Activated T-cell treated with anti-CD3 and anti-CD28 coated beads, Interleukin-2, amount 50 U/mL, for 4 hours (primary cell): ENCODE results near the gene ZFP42. TPM values are rescaled to one million over a fixed set of nuclear protein-coding genes. Genes with fewer than 3 reads are reported as not detected.

Source experiments
- ATAC-seq, 2 donors: fragments of 200-7000 bp; cut with Tn5 transposase; one replicate each; pipeline ENCODE4 v1.10.0; 2021
- DNase-seq: peaks from one replicate; pipeline ENCODE4 v3.0.0-alpha.2; 2020
- H3K27me3 Mint-ChIP-seq: one replicate; pipeline ENCODE4 v1.8.0; 2021; ENCODE audit warnings: low read depth, mixed read lengths
- H3K36me3 Mint-ChIP-seq: one replicate; pipeline ENCODE4 v1.8.0; 2022; ENCODE audit warnings: mixed read lengths; ENCODE audit not compliant: insufficient read depth
- H3K4me1 Mint-ChIP-seq: one replicate; pipeline ENCODE4 v1.8.0; 2021; ENCODE audit warnings: low read depth, mixed read lengths
- H3K4me3 Mint-ChIP-seq: one replicate; pipeline ENCODE4 v1.8.0; 2021; ENCODE audit warnings: mild to moderate bottlenecking, moderate library complexity, mixed read lengths
- H3K9me3 Mint-ChIP-seq: one replicate; pipeline ENCODE4 v1.8.0; 2021; ENCODE audit warnings: mixed read lengths
- total RNA-seq, 3 donors: library from RNA; stranded (reverse); gene quantifications; one replicate each; pipeline ENCODE4 v1.2.1, GENCODE V29; 2021

Gene ZFP42
- total RNA-seq, 3 donors from 2014 or later = not detected

DNA sequence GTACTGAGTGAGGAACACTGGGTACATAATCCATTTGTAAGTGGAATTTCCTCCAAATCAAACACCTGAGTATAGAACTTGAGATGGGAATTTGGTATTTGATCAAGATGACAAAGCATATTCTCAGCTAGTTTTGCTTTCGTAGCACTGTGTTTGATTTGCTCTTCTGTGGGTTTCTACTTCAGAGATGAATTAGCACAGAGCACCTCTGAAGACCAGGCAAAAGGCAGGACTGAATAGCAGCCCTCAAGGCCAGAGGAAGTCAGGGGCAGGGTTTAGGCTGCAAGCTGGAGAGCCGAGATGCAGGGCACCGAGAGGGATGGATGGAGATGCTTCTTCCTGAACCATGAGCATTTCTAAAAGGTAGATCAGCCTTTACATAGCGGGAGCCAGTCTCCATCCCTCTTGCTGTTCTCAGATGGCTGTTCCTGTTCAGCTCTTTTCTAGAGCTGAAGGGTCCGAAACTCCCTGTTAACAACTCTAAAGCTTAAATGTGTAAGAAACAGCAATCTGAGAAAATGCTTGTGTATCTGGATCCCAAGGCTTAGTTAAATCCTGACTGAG, 10.8 kb downstream of the ZFP42 start:
- DNase-seq = no peak
- ATAC-seq = no peak
- Mint-ChIP-seq H3K27me3 (no peaks in the 10 kb centered on the region), H3K4me1 (no peaks in the 10 kb centered on the region), H3K36me3 (no peaks in the 10 kb centered on the region), H3K4me3 (no peak overlapping the region), H3K9me3 (peaks cover 11% of the 10 kb centered on the region)

DNA sequence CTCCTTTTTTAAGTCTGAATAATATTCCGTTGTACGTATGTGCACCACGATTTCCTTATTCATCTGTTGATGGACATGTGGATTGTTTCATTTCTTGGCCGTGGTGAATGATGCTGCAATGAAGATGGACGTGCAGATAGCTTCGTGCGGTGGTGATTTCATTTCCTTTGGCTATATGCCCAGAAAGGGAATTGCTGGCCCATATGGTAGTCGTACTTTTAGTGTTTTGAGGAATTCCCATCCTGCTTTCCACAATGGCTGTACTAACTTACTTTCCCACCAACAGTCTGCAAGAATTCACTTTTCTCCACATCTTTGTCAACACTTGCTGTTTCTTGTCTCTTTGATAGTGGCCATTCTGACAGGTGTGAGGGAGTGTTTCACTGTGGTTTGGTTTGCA, 12.8 kb downstream of the ZFP42 start:
- Mint-ChIP-seq H3K36me3 (no peaks in the 10 kb centered on the region), H3K4me1 (no peaks in the 10 kb centered on the region), H3K9me3 (peaks cover 9% of the 10 kb centered on the region), H3K27me3 (no peaks in the 10 kb centered on the region), H3K4me3 (no peak overlapping the region)
- ATAC-seq = no peak
- DNase-seq = no peak

DNA sequence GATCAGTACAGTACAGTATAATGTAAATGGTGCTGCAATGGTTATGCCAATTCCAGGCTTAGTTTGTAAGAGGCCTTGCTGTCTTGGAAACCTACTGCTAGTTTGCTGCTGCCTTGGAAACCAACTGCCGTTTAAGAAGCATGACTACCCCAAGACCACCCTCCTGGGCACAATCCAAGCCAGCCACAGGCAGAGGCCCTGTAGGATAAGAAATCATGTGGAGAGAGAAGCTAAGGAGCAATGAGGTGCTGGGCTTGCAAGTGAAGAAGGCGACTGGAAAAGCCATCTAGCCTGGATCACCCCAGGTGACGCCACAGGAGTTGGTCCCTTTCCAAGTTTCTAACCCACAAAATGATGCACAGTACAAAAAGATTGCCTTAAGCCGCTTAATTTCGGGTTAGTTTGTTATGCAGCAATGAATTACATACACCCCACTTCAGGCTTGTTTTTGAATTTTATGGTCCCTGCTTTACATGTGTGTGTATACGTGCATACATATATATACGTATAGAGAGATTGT, 16.9 kb downstream of the ZFP42 start:
- no peak overlapping the region for H3K4me3 Mint-ChIP-seq
- H3K27me3 Mint-ChIP-seq = no peaks in the 10 kb centered on the region
- H3K9me3 Mint-ChIP-seq = peaks cover 14% of the 10 kb centered on the region
- H3K36me3 Mint-ChIP-seq = no peaks in the 10 kb centered on the region
- H3K4me1 Mint-ChIP-seq = no peaks in the 10 kb centered on the region
- ATAC-seq (no peak), DNase-seq (no peak)

DNA sequence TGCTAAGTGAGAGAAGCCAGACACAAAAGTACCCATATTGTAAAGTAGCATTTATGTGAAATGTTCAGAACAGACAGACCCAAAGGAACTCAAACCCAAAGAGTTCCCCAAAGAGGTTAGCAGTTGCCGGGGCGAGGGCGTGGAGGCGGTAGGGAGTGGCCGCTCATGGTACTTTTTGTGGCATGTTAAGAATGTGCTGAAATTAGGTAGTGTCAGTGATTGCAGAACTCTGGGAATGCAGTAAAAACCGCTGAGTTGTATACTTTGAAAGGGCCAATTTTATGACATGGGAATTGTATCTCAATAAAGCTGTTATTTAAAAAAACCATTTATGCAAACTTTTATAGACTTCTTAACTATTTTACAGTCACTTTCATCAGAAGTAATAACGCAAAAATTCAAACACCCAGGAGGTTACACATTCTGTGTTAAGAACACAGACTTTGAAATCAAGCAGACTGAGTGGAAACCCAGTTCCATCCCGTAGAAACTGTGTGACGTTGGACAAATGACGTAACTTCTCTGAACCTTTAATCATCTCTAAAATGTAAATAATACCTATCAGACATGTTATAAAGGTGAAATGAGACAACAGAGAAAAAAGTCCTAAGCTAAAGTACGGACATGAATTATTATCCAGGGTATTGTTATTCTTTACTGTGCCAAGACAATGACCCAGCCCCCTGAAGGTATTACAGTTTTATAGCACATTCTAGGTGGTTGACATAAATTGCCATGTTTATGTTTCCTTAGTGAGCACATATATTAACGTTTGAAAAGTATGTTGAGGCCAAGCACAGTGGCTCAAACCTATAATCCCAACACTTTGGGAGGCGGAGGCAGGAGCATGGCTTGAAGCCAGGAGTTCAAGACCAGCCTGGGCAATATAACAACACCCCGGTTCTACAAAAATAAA, 19.7 kb downstream of the ZFP42 start:
- peaks cover 10% of the 10 kb centered on the region for H3K9me3 Mint-ChIP-seq
- H3K36me3 Mint-ChIP-seq = no peaks in the 10 kb centered on the region
- no peak for ATAC-seq
- H3K27me3 Mint-ChIP-seq = no peaks in the 10 kb centered on the region
- H3K4me3 Mint-ChIP-seq = no peak overlapping the region
- no peaks in the 10 kb centered on the region for H3K4me1 Mint-ChIP-seq
- no peak for DNase-seq

DNA sequence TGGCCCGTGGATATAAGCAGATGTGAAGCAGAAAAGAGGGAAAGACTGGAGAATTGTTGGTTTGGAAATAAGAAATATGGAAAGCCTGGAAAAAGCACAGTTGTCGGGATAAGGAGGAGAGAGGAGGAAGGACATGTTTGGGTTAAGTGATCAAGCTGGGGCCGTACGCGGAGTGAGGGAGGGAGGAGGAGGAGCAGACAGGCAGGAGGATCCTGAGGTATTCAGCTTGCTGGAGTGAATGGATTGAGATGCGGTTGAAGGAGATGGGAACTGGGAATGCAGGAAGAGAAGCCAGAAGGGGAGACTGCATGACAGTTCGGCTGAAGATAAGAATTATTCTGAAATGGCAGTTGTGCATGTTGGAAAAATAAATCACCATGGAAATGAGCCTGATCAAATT, 21.2 kb downstream of the ZFP42 start:
- ATAC-seq (no peak), DNase-seq (no peak)
- peaks cover 10% of the 10 kb centered on the region for H3K9me3 Mint-ChIP-seq
- no peaks in the 10 kb centered on the region for H3K36me3 Mint-ChIP-seq
- no peaks in the 10 kb centered on the region for H3K27me3 Mint-ChIP-seq
- H3K4me1 Mint-ChIP-seq = no peaks in the 10 kb centered on the region
- no peak overlapping the region for H3K4me3 Mint-ChIP-seq

DNA sequence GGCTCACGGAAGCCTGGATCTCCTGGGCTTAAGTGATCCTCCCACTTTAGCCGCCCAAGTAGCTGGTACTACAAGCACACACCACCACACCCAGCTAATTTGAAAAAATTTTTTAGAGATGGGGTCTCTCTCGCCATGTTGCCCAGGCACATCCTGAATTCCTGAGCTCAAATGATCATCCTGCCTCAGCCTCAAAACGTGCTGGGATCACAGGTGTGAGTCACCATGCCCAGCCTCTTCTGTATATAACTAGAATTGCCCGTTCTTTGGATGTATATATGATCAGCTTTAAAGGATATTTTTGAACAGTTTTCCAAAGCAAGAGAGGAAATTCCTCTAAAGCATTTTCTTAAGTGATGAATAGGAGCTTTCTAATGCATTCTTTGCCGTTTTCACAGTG, 22.7 kb downstream of the ZFP42 start:
- Mint-ChIP-seq H3K9me3 (peaks cover 10% of the 10 kb centered on the region), H3K4me3 (no peak overlapping the region), H3K4me1 (no peaks in the 10 kb centered on the region), H3K27me3 (no peaks in the 10 kb centered on the region), H3K36me3 (no peaks in the 10 kb centered on the region)
- DNase-seq (no peak), ATAC-seq (no peak)

DNA sequence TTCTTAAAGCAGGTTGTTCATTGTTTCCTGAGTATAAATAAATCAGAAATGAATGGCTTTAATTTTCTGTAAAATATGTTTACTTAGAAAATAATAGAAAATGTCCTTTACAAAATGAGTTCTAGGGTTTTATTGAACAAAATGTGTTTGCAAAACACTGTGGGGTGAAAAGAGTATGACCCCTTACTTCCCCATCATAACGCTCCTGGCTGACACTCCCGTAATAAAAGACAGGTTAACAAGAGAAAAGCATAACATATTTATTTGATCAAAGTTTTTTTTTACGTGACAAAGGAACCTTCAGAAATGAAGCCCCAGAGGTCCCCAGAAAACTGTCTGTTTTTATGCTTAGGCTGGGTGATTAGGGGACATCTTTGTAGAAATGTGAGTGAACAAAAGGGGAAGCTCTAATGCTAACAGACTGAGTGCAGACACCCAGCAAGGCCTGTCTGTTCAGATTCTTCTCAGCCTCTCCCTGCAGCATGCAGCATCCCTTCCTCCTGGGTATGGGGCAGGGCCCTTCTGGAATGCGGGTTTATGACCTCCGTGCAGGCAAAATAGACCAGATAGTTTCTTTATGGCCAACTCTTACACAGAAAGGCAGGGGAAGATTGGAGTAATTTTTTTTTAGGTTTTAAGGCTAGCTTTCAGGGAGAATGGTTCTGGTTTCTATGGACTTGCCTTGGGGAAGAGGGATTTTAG, 26.1 kb downstream of the ZFP42 start:
- DNase-seq = no peak
- Mint-ChIP-seq H3K4me3 (no peak overlapping the region), H3K36me3 (no peaks in the 10 kb centered on the region), H3K4me1 (no peaks in the 10 kb centered on the region), H3K9me3 (no peaks in the 10 kb centered on the region), H3K27me3 (no peaks in the 10 kb centered on the region)
- ATAC-seq = no peak

DNA sequence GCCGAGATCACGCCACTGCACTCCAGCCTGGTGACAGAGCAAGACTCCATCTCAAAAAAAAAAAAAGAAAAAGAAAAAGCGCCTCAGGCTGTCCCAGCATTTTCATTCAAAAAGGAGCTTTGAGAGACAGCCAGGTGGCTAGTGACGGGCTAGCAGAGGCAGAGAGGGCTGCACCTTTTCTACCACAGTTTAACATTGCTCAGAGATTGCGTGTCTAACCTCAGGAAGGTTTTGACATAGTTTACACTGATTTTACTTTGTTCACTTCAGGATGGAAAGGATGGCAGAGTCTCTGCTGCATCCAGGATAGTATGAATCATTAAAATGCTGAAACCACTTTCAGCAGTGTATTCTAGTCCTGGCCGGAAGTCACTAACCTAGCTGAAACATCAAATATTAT, 28.1 kb downstream of the ZFP42 start:
- DNase-seq (no peak), ATAC-seq (no peak)
- H3K9me3 Mint-ChIP-seq = no peaks in the 10 kb centered on the region
- no peaks in the 10 kb centered on the region for H3K36me3 Mint-ChIP-seq
- H3K27me3 Mint-ChIP-seq = no peaks in the 10 kb centered on the region
- H3K4me3 Mint-ChIP-seq = no peak overlapping the region
- no peaks in the 10 kb centered on the region for H3K4me1 Mint-ChIP-seq

DNA sequence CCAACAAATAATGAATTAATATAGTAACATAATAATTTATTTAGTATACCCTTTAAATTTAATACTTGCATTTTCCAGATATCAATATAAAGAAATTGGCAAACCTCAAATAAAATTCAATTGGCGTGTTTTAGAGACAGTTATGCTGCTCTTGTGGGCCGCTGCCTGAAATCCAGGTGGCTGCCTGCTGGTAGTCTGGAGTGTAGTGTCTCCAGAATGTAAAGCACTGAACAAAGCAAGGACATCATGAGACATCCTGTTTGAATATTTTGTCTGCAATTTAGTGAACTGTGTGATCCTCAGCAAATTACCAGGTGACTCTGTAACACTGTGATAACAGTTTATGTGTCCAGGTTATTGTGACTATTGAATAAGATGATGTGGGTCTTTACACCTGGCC, 29.9 kb downstream of the ZFP42 start:
- H3K9me3 Mint-ChIP-seq = peaks cover 5% of the 10 kb centered on the region

DNA sequence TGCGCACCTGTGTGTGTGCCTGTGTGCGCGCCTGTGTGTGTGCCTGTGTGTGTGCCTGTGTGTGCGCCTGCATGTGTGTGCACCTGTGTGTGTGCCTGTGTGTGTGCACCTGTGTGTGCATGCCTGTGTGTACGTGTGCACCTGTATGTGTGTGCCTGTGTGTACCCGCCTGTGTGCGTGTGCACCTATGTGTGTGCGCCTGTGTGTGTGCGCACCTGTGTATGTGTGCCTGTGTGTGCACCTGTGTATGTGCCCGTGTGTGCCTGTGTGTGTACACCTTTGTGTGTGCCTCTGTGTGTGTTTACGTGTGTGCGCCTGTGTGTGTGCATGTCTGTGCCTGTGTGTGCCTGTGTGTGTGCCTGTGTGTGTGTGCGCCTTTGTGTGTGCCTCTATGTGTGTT, 33.5 kb downstream of the ZFP42 start:
- Mint-ChIP-seq H3K27me3 (no peaks in the 10 kb centered on the region), H3K4me1 (no peaks in the 10 kb centered on the region), H3K4me3 (no peak overlapping the region), H3K36me3 (no peaks in the 10 kb centered on the region), H3K9me3 (peaks cover 5% of the 10 kb centered on the region)
- ATAC-seq (no peak), DNase-seq (no peak)

More for the DNA sequence above, 29.9 kb downstream of the ZFP42 start:
- no peaks in the 10 kb centered on the region for H3K27me3 Mint-ChIP-seq
- no peaks in the 10 kb centered on the region for H3K36me3 Mint-ChIP-seq
- ATAC-seq (no peak), DNase-seq (no peak)
- H3K4me3 Mint-ChIP-seq = no peak overlapping the region
- H3K4me1 Mint-ChIP-seq = no peaks in the 10 kb centered on the region

DNA sequence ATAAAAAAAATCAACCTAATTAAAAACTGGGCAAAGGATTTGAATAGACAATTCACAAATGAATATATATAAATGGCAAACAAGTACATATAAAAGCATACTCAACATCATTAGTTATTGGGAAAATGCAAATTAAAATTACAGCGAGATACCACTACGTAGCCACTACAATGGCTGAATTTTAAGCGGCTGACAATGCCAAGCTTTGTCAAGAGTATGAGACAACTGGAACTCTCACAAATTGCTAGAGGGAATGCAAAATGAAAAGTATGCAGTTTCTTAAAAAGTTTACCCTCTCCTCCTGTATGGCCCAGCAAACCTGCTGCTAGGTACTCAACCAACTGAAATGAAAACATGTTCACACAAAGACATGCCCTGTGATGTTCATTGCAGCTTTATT, 34.8 kb downstream of the ZFP42 start:
- no peaks in the 10 kb centered on the region for H3K4me1 Mint-ChIP-seq
- H3K9me3 Mint-ChIP-seq = peaks cover 5% of the 10 kb centered on the region
- no peaks in the 10 kb centered on the region for H3K27me3 Mint-ChIP-seq
- H3K4me3 Mint-ChIP-seq = no peak overlapping the region
- H3K36me3 Mint-ChIP-seq = no peaks in the 10 kb centered on the region
- DNase-seq (no peak), ATAC-seq (no peak)

DNA sequence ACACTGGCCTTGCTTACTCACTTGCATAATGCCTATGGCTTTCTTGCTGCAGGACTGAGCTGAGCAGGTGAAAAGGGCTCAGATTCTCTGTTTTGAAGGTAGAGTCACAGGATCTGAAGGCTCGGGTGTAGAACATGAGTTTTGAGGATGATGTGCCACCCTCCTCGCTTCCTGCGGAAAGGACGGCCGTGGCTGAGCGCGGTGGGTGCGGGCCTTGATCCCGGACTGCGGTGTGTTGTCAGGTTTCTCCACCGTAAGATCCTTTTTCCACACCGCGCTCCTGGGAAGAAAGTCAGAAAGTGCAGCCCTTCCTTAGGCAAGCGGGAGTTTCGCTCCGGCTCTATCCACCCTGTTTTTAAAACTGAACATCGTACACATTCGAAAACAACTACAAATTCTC, 36.2 kb downstream of the ZFP42 start:
- H3K36me3 Mint-ChIP-seq = no peaks in the 10 kb centered on the region
- H3K27me3 Mint-ChIP-seq = no peaks in the 10 kb centered on the region
- H3K4me3 Mint-ChIP-seq = no peak overlapping the region
- ATAC-seq (no peak), DNase-seq (no peak)
- H3K4me1 Mint-ChIP-seq = no peaks in the 10 kb centered on the region
- peaks cover 5% of the 10 kb centered on the region for H3K9me3 Mint-ChIP-seq

DNA sequence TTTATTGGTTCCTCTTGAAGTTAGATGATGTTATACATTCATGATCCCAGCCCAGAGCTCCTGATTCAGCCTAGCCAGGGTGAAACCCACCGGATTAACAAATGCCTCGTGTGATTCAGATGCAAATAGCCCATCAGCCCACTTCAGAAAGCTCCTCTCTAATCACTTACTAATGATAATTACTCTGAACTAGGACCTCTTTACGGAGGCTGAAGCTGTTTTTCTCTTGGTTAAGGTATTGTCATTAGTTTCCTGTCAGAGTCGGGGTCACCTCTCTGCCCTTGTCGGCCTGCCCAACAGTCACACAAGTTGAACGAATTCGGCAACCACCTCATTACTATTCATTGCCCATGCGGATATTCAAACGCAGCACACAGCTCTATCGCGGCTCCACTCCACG, 36.6 kb downstream of the ZFP42 start:
- no peak for DNase-seq
- no peaks in the 10 kb centered on the region for H3K36me3 Mint-ChIP-seq
- H3K4me3 Mint-ChIP-seq = no peak overlapping the region
- no peak for ATAC-seq
- H3K4me1 Mint-ChIP-seq = no peaks in the 10 kb centered on the region
- H3K27me3 Mint-ChIP-seq = no peaks in the 10 kb centered on the region
- peaks cover 5% of the 10 kb centered on the region for H3K9me3 Mint-ChIP-seq

DNA sequence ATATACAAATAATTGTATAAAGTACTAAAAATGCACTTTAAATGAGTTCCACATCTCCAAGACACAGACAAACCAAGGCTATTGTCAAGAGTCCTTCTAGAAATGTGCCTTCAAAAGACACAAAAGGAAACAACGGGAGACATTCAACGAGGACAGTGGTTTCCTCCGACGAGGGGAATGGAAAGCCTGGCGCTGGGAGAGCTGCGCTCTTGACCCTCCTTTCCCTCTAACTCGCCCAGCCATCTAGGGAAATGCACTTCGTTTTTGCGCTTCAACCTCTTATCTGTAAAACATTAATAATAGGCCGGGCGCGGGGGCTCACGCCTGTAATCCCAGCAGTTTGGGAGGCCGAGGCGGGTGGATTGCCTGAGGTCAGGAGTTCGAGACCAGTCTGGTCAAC, 37.0 kb downstream of the ZFP42 start:
- ATAC-seq = no peak
- Mint-ChIP-seq H3K4me3 (no peak overlapping the region), H3K27me3 (no peaks in the 10 kb centered on the region), H3K36me3 (no peaks in the 10 kb centered on the region), H3K9me3 (peaks cover 5% of the 10 kb centered on the region), H3K4me1 (no peaks in the 10 kb centered on the region)
- no peak for DNase-seq
